ENCODE measurements around the gene ZCCHC12. TPM values are rescaled to one million over a fixed set of nuclear protein-coding genes. Genes with fewer than 3 reads are reported as not detected.

The ZCCHC12 gene
- total RNA-seq, 1 experiment from 2014 or later: 0.10 TPM

DNA sequence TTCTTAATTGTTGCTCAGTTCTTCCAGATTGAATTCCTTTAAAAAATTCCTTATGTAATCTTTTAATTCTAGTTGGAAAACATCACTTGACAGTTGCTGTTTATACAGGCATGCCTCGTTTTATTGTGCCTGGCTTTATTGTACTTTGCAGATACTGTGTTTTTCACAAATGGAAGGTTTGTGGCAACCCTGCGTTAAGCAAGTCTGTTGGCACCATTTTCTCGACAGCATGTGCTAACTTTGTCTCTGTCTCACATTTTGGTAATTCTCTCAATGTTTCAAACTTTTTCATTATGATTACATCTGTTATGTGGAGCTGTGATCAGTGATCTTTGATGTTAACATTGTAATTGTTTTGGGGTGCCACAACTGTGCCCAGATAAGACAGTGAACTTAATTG, 33.4 kb downstream of the ZCCHC12 start:
- intact Hi-C loops (cut with micrococcal nuclease; ENCODE audit: unreplicated experiment): no loop called here
- in situ Hi-C loops (cut with HindIII; ENCODE audit: low pct_unique_long_range_greater_than_20kb, low sequenced_read_pairs): no loop called here

DNA sequence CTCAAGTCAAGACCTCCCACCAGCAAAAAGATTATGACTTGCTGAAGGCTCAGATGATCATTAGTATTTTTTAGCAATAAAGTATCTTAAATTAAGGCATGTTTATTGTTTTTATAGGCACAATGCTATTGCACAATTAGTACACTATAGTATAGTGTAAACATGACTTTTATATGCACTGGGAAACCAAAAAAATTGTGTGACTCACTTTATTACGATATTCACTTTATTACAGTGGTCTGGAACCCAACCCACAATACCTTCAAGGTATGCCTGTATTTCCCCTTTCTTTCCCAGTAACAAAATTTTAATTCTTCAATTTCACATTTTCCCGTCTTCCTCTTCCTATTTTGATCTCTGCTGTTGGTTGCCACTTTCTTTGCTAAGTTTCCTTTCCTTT, 37.7 kb downstream of the ZCCHC12 start:
- H3K4me3 ChIP-seq (ENCODE audit: low read depth in 2 of 2, low read length in 2 of 2): no peak overlapping the region
- in situ Hi-C loops (cut with HindIII; ENCODE audit: low pct_unique_long_range_greater_than_20kb, low sequenced_read_pairs) (no loop called here), intact Hi-C loops (cut with micrococcal nuclease; ENCODE audit: unreplicated experiment) (no loop called here)
- no peak for ATAC-seq
- ChIA-PET POLR2A (no interaction called here), CTCF (no interaction called here)
- H3K27ac ChIP-seq (ENCODE audit: low read length): no peak overlapping the region
- H3K27me3 ChIP-seq (ENCODE audit: control insufficient read depth, insufficient read depth, low read length): no peaks in the 10 kb centered on the region
- no peaks in the 10 kb centered on the region for H3K9me3 ChIP-seq (ENCODE audit: control insufficient read depth, insufficient read depth, low read depth, low read length)
- no peaks in the 10 kb centered on the region for H3K4me1 ChIP-seq (ENCODE audit: control insufficient read depth, insufficient read depth, low read length)
- no peak for DNase-seq (ENCODE audit: low read depth, low spot score)
- BruUV-seq (replicated peaks): no TSS peak
- TF ChIP-seq SIN3A (IDR thresholded peaks at IDR 0.05; ENCODE audit: borderline replicate concordance, insufficient read depth, low read depth, low read length): no peak
- TF ChIP-seq, protein P1, sequence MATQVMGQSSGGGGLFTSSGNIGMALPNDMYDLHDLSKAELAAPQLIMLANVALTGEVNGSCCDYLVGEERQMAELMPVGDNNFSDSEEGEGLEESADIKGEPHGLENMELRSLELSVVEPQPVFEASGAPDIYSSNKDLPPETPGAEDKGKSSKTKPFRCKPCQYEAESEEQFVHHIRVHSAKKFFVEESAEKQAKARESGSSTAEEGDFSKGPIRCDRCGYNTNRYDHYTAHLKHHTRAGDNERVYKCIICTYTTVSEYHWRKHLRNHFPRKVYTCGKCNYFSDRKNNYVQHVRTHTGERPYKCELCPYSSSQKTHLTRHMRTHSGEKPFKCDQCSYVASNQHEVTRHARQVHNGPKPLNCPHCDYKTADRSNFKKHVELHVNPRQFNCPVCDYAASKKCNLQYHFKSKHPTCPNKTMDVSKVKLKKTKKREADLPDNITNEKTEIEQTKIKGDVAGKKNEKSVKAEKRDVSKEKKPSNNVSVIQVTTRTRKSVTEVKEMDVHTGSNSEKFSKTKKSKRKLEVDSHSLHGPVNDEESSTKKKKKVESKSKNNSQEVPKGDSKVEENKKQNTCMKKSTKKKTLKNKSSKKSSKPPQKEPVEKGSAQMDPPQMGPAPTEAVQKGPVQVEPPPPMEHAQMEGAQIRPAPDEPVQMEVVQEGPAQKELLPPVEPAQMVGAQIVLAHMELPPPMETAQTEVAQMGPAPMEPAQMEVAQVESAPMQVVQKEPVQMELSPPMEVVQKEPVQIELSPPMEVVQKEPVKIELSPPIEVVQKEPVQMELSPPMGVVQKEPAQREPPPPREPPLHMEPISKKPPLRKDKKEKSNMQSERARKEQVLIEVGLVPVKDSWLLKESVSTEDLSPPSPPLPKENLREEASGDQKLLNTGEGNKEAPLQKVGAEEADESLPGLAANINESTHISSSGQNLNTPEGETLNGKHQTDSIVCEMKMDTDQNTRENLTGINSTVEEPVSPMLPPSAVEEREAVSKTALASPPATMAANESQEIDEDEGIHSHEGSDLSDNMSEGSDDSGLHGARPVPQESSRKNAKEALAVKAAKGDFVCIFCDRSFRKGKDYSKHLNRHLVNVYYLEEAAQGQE (IDR thresholded peaks at IDR 0.05; ENCODE audit: insufficient read depth in 1 of 2, low read depth in 2 of 2, low read length in 1 of 2): no peak
- H3K36me3 ChIP-seq (ENCODE audit: control insufficient read depth, insufficient read depth, low read length): no peaks in the 10 kb centered on the region

More for the DNA sequence above, 33.4 kb downstream of the ZCCHC12 start:
- Histone ChIP-seq H3K27me3 (ENCODE audit: control insufficient read depth, insufficient read depth, low read length) (no peaks in the 10 kb centered on the region), H3K36me3 (ENCODE audit: control insufficient read depth, insufficient read depth, low read length) (no peaks in the 10 kb centered on the region), H3K9me3 (ENCODE audit: control insufficient read depth, insufficient read depth, low read depth, low read length) (no peaks in the 10 kb centered on the region), H3K27ac (ENCODE audit: low read length) (no peak overlapping the region), H3K4me3 (ENCODE audit: low read depth in 2 of 2, low read length in 2 of 2) (no peak overlapping the region), H3K4me1 (ENCODE audit: control insufficient read depth, insufficient read depth, low read length) (no peaks in the 10 kb centered on the region)
- ChIA-PET CTCF (no interaction called here), POLR2A (no interaction called here)
- no peak for ATAC-seq
- no peak for DNase-seq (ENCODE audit: low read depth, low spot score)
- TF ChIP-seq, protein P2, sequence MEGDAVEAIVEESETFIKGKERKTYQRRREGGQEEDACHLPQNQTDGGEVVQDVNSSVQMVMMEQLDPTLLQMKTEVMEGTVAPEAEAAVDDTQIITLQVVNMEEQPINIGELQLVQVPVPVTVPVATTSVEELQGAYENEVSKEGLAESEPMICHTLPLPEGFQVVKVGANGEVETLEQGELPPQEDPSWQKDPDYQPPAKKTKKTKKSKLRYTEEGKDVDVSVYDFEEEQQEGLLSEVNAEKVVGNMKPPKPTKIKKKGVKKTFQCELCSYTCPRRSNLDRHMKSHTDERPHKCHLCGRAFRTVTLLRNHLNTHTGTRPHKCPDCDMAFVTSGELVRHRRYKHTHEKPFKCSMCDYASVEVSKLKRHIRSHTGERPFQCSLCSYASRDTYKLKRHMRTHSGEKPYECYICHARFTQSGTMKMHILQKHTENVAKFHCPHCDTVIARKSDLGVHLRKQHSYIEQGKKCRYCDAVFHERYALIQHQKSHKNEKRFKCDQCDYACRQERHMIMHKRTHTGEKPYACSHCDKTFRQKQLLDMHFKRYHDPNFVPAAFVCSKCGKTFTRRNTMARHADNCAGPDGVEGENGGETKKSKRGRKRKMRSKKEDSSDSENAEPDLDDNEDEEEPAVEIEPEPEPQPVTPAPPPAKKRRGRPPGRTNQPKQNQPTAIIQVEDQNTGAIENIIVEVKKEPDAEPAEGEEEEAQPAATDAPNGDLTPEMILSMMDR (IDR thresholded peaks at IDR 0.05): no peak
- no TSS peak for BruUV-seq (replicated peaks)

DNA sequence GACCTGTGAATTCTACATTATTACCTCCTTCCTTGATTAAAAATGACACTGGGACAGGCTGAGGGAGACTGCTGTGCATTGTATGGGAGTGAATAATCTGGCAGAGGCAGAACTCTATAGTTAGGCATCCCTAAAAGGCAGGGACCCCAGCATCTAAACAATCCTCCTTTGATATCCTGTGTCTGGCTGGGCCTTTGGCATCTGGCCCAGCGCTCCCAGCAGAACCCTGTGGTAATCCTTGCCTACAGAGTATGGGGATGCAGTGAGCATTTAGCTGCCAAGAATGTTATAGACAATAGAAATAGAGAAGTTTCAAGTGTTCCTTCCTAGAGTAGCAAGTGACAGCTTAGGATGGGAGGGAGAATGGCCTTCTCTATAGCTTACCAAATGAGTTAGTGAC, 38.5 kb downstream of the ZCCHC12 start:
- ChIA-PET POLR2A (no interaction called here), CTCF (no interaction called here)
- TF ChIP-seq POLR2AphosphoS5 (IDR thresholded peaks at IDR 0.05; ENCODE audit: low read depth, low read length) (no peak), SIN3A (IDR thresholded peaks at IDR 0.05; ENCODE audit: borderline replicate concordance, insufficient read depth, low read depth, low read length) (no peak), TCF7L2 (IDR thresholded peaks at IDR 0.05; ENCODE audit: low read depth, low read length) (no peak)
- TF ChIP-seq, protein P1 (IDR thresholded peaks at IDR 0.05; ENCODE audit: insufficient read depth in 1 of 2, low read depth in 2 of 2, low read length in 1 of 2): no peak
- TF ChIP-seq, protein P2 (IDR thresholded peaks at IDR 0.05): no peak
- Histone ChIP-seq H3K27me3 (ENCODE audit: control insufficient read depth, insufficient read depth, low read length) (no peaks in the 10 kb centered on the region; the same call in 1 of the 2 replicates), H3K27ac (ENCODE audit: low read length) (no peak overlapping the region), H3K9me3 (ENCODE audit: control insufficient read depth, insufficient read depth, low read depth, low read length) (no peaks in the 10 kb centered on the region), H3K4me3 (ENCODE audit: low read depth in 2 of 2, low read length in 2 of 2) (no peak overlapping the region), H3K36me3 (ENCODE audit: control insufficient read depth, insufficient read depth, low read length) (no peaks in the 10 kb centered on the region), H3K4me1 (ENCODE audit: control insufficient read depth, insufficient read depth, low read length) (no peaks in the 10 kb centered on the region)
- DNase-seq (ENCODE audit: low read depth, low spot score): no peak
- BruUV-seq (replicated peaks): no TSS peak
- no peak for ATAC-seq
- intact Hi-C loops (cut with micrococcal nuclease; ENCODE audit: unreplicated experiment): no loop called here
- in situ Hi-C loops (cut with HindIII; ENCODE audit: low pct_unique_long_range_greater_than_20kb, low sequenced_read_pairs): no loop called here

Data from Panc1 (cell line).